Activated T-cell treated with anti-CD3 and anti-CD28 coated beads, Interleukin-2, amount 50 U/mL, for 4 hours (primary cell): ENCODE data around the gene PDZK1IP1. TPM values are rescaled to one million over a fixed set of nuclear protein-coding genes. Genes with fewer than 3 reads are reported as not detected.
"Not testable (repeated sequence)": the region's sequence is repeated elsewhere in the genome, so short reads cannot be mapped to it uniquely, and the experiment has no call there.

Experiments
- ATAC-seq, 2 donors: fragments of 200-7000 bp; cut with Tn5 transposase; one replicate each; pipeline ENCODE4 v1.10.0; 2021
- DNase-seq: peaks from one replicate; pipeline ENCODE4 v3.0.0-alpha.2; 2020
- H3K27me3 Mint-ChIP-seq: one replicate; pipeline ENCODE4 v1.8.0; 2021; ENCODE audit warnings: low read depth, mixed read lengths
- H3K36me3 Mint-ChIP-seq: one replicate; pipeline ENCODE4 v1.8.0; 2022; ENCODE audit warnings: mixed read lengths; ENCODE audit not compliant: insufficient read depth
- H3K4me1 Mint-ChIP-seq: one replicate; pipeline ENCODE4 v1.8.0; 2021; ENCODE audit warnings: low read depth, mixed read lengths
- H3K4me3 Mint-ChIP-seq: one replicate; pipeline ENCODE4 v1.8.0; 2021; ENCODE audit warnings: mild to moderate bottlenecking, moderate library complexity, mixed read lengths
- H3K9me3 Mint-ChIP-seq: one replicate; pipeline ENCODE4 v1.8.0; 2021; ENCODE audit warnings: mixed read lengths
- total RNA-seq, 3 donors: library from RNA; stranded (reverse); gene quantifications; one replicate each; pipeline ENCODE4 v1.2.1, GENCODE V29; 2021

The PDZK1IP1 gene
- total RNA-seq, 3 donors from 2014 or later, result not detected

DNA sequence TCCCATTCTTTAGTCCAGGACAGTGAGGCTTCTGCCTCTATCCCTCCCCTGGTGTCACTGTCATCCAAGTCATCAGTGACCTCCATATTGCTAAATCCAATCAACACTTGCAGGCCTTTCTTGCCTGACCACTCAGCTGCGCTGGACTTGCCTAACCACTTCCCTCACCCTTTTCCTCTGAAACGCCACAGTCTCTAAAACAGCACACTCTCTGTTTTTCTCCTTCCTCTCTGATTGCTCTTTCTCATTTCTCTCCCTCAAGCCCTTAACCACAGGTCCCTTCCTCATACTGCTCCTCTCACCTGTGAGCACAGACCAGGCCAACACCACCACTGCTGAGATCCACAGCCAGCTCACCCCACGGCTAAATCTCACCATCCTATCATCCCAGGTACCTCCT lies 24.7 kb upstream of the PDZK1IP1 start:
- DNase-seq (no peak), ATAC-seq (no peak)
- Mint-ChIP-seq H3K4me3 (no peak overlapping the region), H3K36me3 (no peaks in the 10 kb centered on the region), H3K9me3 (no peaks in the 10 kb centered on the region), H3K27me3 (peaks cover 4% of the 10 kb centered on the region), H3K4me1 (no peaks in the 10 kb centered on the region)

DNA sequence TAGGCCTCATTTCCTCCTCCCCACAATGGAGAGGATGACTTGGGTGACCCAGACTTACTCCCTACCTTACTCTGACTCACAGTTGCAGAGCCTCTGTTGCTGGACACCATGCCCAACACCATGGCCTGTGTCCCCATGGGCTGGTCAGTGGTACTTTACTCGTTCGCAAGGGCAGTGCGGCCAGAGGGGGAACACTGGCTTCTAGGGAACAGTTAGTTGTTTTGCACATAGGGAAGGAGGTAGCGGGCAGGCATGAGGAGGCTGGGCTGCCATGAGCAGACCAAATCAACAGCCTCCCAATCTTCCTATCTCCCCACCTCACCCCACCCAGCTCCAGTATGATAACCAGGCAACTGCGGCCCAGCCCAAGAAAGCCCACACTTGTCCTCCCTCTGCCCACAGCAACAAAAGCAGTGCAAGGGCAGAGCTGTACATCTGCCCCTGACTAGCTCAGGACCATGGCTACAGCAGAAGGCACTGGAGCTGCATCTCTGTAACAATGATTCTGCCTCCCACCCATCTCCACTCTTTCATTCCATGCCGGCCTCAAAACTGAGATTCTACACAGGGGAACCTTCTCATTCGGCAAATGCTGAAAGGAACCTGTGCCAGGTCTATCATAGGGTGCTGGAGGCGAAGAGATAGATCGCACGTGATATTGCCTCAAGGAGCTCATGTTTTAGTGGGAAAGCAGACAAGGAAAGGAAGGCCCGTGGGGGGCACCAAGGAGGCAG lies 23.6 kb upstream of the PDZK1IP1 start:
- DNase-seq (no peak), ATAC-seq (no peak)
- H3K4me3 Mint-ChIP-seq, result no peak overlapping the region
- peaks cover 10% of the 10 kb centered on the region for H3K27me3 Mint-ChIP-seq
- no peaks in the 10 kb centered on the region for H3K36me3 Mint-ChIP-seq
- no peaks in the 10 kb centered on the region for H3K9me3 Mint-ChIP-seq
- no peaks in the 10 kb centered on the region for H3K4me1 Mint-ChIP-seq

DNA sequence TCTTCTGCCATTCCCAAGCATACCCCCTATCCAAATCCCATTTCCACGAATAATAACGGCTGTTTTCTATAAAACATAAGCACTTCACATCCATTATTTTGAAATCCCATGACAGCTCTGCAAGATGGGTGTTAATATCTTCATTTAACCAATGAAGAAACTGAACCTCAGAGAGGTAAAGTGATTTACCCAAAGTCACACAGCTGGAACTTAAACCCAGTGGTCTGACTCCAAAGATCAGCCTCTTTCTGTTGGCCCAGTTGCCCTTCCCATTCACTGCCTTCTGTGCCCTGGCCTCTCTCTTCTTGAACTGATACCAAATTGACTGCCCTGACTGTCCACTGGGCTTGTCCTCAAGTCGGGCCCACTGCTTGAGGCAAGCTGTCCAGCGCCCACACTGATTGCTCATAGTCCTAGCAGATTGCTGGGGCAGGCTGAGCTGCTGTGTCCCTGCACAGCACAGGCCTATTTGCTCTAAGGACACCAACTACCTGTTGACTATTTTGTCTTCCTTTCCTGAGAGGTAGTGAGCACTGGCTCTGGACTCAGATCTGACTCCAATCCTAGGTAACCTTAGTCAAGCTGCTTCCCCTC lies 22.9 kb upstream of the PDZK1IP1 start:
- H3K27me3 Mint-ChIP-seq, result peaks cover 12% of the 10 kb centered on the region
- H3K4me1 Mint-ChIP-seq, result no peaks in the 10 kb centered on the region
- ATAC-seq (no peak), DNase-seq (no peak)
- H3K4me3 Mint-ChIP-seq, result no peak overlapping the region
- no peaks in the 10 kb centered on the region for H3K36me3 Mint-ChIP-seq
- H3K9me3 Mint-ChIP-seq, result no peaks in the 10 kb centered on the region

DNA sequence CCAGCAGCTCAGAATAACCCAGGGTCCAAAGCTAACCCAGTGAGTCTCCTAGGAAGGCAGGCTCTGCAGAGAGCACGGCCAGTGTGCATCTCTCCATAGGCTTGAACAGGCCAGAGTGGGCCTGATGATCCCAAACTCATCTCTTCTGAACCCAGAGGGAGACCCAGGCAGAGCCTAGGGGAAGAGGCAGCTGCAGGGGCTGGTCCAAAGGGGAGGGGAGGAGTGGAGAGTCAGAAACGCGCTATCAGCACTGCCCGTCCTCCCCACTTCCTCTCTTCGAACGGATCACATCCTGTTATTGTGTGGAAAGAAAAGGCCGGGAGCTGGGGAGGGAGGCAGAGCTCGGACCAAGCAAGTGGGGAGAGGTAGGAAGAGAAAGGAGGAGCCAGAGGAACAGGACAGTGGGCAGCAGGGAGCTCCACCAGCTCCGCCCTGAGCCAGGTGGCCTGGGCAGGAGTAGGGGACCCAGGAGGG lies 22.0 kb upstream of the PDZK1IP1 start:
- Mint-ChIP-seq H3K9me3 (no peaks in the 10 kb centered on the region), H3K4me3 (no peak overlapping the region), H3K4me1 (no peaks in the 10 kb centered on the region), H3K27me3 (peaks cover 16% of the 10 kb centered on the region), H3K36me3 (no peaks in the 10 kb centered on the region)
- ATAC-seq (no peak), DNase-seq (no peak)

DNA sequence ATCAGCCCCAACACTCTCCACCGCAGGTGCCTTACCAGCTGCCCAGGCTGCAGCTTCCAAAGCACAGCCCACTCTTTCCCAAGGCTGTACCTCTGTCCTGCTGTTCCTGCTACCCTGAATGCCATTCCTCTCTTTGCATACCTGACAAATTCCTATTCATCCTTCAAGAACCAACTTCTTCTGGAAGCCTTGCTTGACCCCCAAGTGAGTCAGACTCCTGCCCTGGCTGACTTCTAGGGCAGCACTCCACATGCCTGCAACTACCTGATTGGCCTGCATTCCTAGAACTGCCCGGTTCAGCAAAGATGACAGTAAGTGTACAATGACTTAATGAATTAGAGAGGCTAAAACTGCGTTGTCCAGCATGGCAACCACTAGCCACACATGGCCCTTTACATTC lies 20.8 kb upstream of the PDZK1IP1 start:
- H3K27me3 Mint-ChIP-seq, result peaks cover 22% of the 10 kb centered on the region
- DNase-seq, result no peak
- no peaks in the 10 kb centered on the region for H3K9me3 Mint-ChIP-seq
- ATAC-seq, result no peak
- no peak overlapping the region for H3K4me3 Mint-ChIP-seq
- H3K36me3 Mint-ChIP-seq, result no peaks in the 10 kb centered on the region
- no peaks in the 10 kb centered on the region for H3K4me1 Mint-ChIP-seq

DNA sequence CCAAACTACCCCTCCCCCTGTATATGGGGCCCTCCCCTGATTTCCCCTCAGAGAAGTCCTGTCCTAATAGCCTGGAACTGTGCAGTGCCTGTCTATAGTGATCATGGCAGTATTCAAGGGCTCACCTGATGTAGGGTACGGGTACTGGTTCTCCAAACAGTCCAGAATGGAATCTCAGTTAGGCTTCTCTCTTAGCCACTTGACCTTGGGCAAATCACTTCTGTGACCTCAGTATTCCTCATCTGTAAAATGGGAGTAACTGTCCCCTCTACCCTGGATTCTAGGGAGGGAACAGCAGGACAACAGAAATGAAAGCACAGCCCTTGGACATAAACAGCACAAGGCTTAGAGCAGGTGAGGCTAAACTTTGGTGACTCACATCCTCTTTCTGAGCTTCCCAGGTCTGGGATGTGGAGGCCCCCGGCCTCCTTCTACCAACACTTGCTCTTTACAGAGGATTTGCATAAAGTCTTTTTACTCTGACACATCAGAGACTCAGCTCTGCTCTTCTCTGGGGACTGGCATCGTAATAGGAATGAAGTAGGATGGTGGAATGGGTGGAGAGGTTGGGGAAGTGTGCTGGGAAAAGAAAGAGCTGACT lies 20.0 kb upstream of the PDZK1IP1 start:
- Mint-ChIP-seq H3K27me3 (peaks cover 24% of the 10 kb centered on the region), H3K4me3 (no peak overlapping the region), H3K4me1 (no peaks in the 10 kb centered on the region), H3K36me3 (no peaks in the 10 kb centered on the region), H3K9me3 (no peaks in the 10 kb centered on the region)
- DNase-seq (no peak), ATAC-seq (no peak)

DNA sequence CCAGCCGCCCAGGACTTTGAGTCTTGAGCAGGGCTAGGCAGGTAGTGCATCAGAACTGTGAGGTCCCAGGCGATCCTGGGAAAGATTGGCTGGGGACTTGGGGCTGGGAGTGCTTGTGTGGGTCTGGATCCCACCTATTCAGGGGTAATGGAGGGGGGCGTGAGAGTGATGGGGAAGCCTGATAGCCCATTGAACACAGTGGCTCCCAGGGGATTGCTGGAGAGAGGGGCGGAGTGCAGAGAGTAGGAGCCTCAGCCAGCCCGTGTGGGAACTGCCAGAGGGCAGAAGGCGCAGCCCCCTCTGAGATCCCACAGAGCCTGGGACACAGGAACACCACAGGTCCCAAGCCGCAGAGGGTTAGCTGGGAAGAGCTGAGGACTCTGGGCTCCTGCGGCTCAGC lies 19.3 kb upstream of the PDZK1IP1 start:
- Mint-ChIP-seq H3K36me3 (no peaks in the 10 kb centered on the region), H3K27me3 (peaks cover 31% of the 10 kb centered on the region), H3K9me3 (no peaks in the 10 kb centered on the region), H3K4me3 (no peak overlapping the region), H3K4me1 (no peaks in the 10 kb centered on the region)
- DNase-seq (no peak), ATAC-seq (no peak)

DNA sequence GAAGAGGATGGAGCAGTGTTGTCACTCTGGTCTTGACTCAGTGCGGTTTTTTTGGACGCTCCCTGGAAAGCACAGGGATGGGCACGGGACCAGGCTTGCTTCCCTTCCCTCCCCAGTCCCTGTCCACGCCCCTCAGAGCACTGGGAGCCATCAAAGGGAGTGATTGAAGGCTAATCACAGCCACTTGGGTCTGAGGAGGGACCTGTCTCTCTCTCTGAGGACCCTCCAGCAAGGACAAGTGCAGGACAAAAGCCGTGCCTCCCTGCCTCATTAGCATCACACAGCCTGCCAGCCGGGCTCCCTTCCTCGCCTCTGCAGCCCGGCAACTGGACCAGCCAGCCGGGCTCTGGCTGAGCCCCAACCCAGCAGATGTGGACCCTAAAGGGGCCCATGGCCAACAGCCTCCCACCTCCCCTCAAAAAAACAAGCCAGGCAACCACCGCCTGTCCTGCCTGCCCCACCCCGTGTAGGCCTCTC lies 18.6 kb upstream of the PDZK1IP1 start:
- Mint-ChIP-seq H3K4me3 (no peak overlapping the region), H3K4me1 (no peaks in the 10 kb centered on the region), H3K27me3 (peaks cover 36% of the 10 kb centered on the region), H3K9me3 (no peaks in the 10 kb centered on the region), H3K36me3 (no peaks in the 10 kb centered on the region)
- DNase-seq (no peak), ATAC-seq (no peak)

DNA sequence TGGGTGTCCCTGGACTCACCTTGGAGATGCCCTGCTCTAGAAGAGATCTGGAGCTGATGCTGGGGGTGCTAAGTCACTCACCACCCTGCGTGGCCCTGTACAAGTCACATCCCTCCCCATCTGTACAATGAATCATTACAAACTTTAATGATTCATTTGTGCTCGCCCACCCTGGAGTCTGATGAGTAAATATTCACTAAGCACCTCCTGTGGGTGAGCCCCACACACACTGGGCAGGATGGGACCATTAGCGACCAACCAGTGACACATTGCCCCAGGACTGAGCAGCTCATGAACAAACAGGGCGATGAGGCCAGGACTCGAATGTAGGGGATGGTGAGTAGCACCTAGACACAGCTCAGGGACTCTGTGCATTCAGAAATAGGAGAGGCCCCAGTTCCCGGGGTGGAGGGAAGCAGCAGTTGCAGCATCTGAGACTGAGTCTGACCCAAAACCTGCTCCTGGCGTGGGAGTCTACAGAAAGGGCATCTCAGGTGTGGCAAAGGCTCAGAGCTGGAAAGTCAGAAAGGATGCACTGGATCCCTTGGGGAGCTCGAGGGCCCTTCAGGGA lies 18.1 kb upstream of the PDZK1IP1 start:
- H3K9me3 Mint-ChIP-seq, result no peaks in the 10 kb centered on the region
- no peak overlapping the region for H3K4me3 Mint-ChIP-seq
- H3K4me1 Mint-ChIP-seq, result no peaks in the 10 kb centered on the region
- ATAC-seq (peak; percentile 79 to 91), DNase-seq (no peak)
- H3K36me3 Mint-ChIP-seq, result no peaks in the 10 kb centered on the region
- peaks cover 36% of the 10 kb centered on the region for H3K27me3 Mint-ChIP-seq

DNA sequence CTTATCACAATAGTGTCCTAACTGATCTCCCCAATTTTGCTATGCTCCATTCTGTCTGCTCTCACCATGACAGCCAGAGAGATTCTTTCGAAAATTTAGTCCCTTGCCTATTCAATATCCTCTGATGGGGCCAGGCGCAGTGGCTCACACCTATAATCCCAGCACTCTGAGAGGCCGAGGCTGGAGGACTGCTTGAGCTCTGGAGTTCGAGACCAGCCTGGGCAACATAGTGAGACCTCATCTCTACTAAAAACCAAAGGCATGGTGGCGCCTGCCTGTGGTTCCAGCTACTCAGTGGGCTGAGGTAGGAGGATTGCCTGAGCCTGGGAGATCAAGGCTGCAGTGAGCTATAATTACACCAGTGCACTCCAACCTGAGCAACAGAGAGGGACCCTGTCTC lies 16.1 kb upstream of the PDZK1IP1 start:
- Mint-ChIP-seq H3K4me1 (no peaks in the 10 kb centered on the region), H3K27me3 (peaks cover 34% of the 10 kb centered on the region), H3K9me3 (no peaks in the 10 kb centered on the region), H3K36me3 (no peaks in the 10 kb centered on the region), H3K4me3 (no peak overlapping the region)
- DNase-seq (no peak), ATAC-seq (no peak)

DNA sequence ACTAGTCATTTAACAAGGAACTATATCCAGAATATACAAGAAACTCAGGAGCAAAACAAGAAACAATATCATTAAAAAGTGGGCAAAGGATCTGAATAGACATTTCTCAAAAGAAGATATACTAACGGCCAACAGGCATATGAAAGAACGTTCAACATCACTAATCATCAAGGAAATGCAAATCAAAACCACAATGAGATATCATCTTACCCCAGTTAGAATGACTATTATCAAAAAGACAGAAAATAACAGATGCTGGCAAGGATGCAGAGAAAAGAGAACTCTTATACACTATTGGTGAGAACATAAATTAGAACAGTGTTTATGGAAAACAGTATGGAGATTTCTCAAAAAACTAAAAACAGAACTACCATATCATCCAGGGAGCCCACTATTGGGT lies 13.7 kb upstream of the PDZK1IP1 start:
- not testable (repeated sequence) for H3K36me3 Mint-ChIP-seq, ATAC-seq, H3K9me3 Mint-ChIP-seq, DNase-seq, H3K4me1 Mint-ChIP-seq, H3K4me3 Mint-ChIP-seq
- peaks cover 45% of the 10 kb centered on the region for H3K27me3 Mint-ChIP-seq

DNA sequence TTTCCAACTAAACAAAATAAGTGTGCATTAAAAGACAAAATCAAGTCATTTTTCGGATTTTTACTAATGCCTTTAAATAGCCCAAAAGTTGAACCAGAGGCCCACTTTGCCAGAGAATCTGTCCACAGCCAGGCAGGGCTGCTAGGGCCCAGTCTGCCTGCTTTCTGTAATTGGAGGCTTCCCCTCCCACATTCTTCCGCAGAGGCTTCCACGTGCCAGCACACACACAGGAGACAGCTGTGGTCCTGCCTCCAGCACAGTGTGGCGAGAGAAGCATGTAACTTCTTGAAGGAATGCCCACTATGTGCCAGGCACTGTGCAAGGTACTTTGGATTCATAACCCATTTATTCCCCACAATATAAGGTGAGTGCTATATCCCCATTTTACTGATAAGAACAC lies 11.3 kb upstream of the PDZK1IP1 start:
- Mint-ChIP-seq H3K36me3 (no peaks in the 10 kb centered on the region), H3K4me3 (no peak overlapping the region), H3K4me1 (no peaks in the 10 kb centered on the region), H3K9me3 (no peaks in the 10 kb centered on the region), H3K27me3 (peaks cover 43% of the 10 kb centered on the region)
- ATAC-seq (no peak), DNase-seq (no peak)

DNA sequence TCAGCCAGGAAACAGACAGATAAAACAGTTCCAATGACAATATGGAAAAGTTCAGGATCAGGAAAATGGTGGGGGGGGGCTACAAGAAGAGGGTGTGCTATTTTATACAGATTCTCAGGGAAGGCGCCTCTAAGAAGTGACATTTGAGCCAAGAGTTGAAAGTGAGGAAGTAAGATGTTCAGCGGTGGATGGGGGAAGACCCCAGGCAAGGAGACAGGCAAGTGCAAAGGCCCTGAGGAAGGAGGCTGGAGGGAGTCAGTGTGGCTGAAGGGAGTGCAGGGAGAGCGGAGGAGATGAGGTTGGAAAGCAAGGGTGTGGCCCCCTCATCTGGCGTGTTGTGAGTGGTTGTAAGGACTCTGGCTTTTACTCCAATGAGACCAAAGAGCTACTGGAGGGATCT lies 8.4 kb upstream of the PDZK1IP1 start:
- ATAC-seq (no peak), DNase-seq (no peak)
- no peaks in the 10 kb centered on the region for H3K4me1 Mint-ChIP-seq
- peaks cover 30% of the 10 kb centered on the region for H3K27me3 Mint-ChIP-seq
- H3K36me3 Mint-ChIP-seq, result no peaks in the 10 kb centered on the region
- no peaks in the 10 kb centered on the region for H3K9me3 Mint-ChIP-seq
- no peak overlapping the region for H3K4me3 Mint-ChIP-seq

DNA sequence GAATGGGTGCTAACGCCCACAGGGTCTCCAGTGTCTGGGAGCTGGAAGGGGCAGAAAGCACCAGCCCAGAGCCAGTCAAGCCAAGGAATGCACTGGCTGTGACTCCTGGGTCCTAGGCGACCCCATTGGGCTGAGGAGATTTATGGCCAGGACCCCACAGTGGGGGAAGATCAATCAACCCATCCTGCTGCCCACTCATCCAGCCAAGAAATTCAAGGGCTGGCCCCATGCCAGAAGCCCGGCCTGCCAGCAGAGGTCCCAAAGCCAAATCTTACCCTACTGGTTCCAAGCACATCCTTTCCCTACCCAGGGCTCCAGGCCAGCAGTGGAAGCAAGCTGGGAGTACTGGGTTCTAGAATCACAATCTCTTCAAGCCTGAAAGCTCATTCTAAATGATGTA lies 6.8 kb upstream of the PDZK1IP1 start:
- Mint-ChIP-seq H3K4me3 (no peak overlapping the region), H3K9me3 (no peaks in the 10 kb centered on the region), H3K36me3 (no peaks in the 10 kb centered on the region), H3K4me1 (no peaks in the 10 kb centered on the region), H3K27me3 (peaks cover 32% of the 10 kb centered on the region)
- ATAC-seq (no peak), DNase-seq (no peak)

DNA sequence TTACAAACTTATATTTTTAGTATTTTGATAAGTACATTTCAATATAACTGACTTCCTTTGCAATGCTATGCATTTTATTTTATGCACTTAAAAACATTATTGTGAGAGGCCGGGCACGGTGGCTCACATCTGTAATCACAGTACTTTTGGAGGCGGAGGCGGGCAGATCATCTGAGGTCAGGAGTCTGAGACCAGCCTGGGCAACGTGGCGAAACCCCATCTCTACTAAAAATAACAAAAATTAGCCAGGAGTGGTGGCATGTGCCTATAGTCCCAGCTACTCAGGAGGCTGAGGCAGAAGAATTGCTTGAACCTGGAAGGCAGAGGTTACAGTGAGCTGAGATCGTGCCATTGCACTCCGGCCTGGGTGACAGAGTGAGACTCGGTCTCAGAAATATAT lies 6.1 kb upstream of the PDZK1IP1 start:
- H3K9me3 Mint-ChIP-seq, ATAC-seq, H3K4me1 Mint-ChIP-seq, DNase-seq, H3K4me3 Mint-ChIP-seq, H3K36me3 Mint-ChIP-seq: not testable (repeated sequence)
- H3K27me3 Mint-ChIP-seq, result peaks cover 32% of the 10 kb centered on the region
